Parathyroid adenoma (tissue), 2 donors: ENCODE data around the gene PCCA.

ENCODE experiments used
- H2AFZ ChIP-seq: fragments of 300-600 bp; sonication (generic); one replicate; pipeline ENCODE4 v1.7.0; 2017; ENCODE audit warnings: antibody characterized with exemption, mild to moderate bottlenecking
- H3K27ac ChIP-seq: fragments of 300-600 bp; sonication (generic); one replicate; pipeline ENCODE4 v1.7.0; 2017
- H3K27me3 ChIP-seq: fragments of 300-600 bp; sonication (generic); one replicate; pipeline ENCODE4 v1.7.0; 2017; ENCODE audit warnings: low read length; ENCODE audit not compliant: control insufficient read depth, insufficient read depth
- H3K36me3 ChIP-seq: fragments of 300-600 bp; sonication (generic); one replicate; pipeline ENCODE4 v1.7.0; 2017; ENCODE audit warnings: low read length; ENCODE audit not compliant: control insufficient read depth, insufficient read depth
- H3K4me1 ChIP-seq: fragments of 300-600 bp; sonication (generic); one replicate; pipeline ENCODE4 v1.7.0; 2017; ENCODE audit warnings: control low read depth
- H3K4me2 ChIP-seq: fragments of 300-600 bp; sonication (generic); one replicate; pipeline ENCODE4 v1.7.0; 2017; ENCODE audit warnings: low read length
- H3K4me3 ChIP-seq: fragments of 300-600 bp; sonication (generic); one replicate; pipeline ENCODE4 v1.7.0; 2017; ENCODE audit warnings: low read depth, low read length
- H3K79me2 ChIP-seq: fragments of 300-600 bp; sonication (generic); one replicate; pipeline ENCODE4 v1.7.0; 2017; ENCODE audit warnings: control low read depth
- H3K9ac ChIP-seq: fragments of 300-600 bp; sonication (generic); one replicate; pipeline ENCODE4 v1.7.0; 2017; ENCODE audit warnings: mild to moderate bottlenecking
- H3K9me3 ChIP-seq: fragments of 300-600 bp; sonication (generic); one replicate; pipeline ENCODE4 v1.7.0; 2017; ENCODE audit warnings: low read length; ENCODE audit not compliant: control insufficient read depth
- TF ChIP-seq, protein P1 (sequence below): fragments of 300-600 bp; sonication (generic); IDR thresholded peaks from one replicate; pipeline ENCODE4 v1.7.0; 2017; ENCODE audit warnings: antibody characterized with exemption, mild to moderate bottlenecking
- donor health status: primary hyperparathyroidism.

Gene PCCA

GRCh38 chr13:100336795-100337516 lies 248.1 kb downstream of the PCCA start:
- no peaks in the 10 kb centered on the region for H3K79me2 ChIP-seq
- H3K9me3 ChIP-seq, result no peaks in the 10 kb centered on the region
- H3K27me3 ChIP-seq, result no peaks in the 10 kb centered on the region
- H3K4me2 ChIP-seq, result no peak overlapping the region
- H3K9ac ChIP-seq, result no peak overlapping the region
- no peak overlapping the region for H2AFZ ChIP-seq
- H3K4me3 ChIP-seq, result no peak overlapping the region
- TF ChIP-seq, protein P1, sequence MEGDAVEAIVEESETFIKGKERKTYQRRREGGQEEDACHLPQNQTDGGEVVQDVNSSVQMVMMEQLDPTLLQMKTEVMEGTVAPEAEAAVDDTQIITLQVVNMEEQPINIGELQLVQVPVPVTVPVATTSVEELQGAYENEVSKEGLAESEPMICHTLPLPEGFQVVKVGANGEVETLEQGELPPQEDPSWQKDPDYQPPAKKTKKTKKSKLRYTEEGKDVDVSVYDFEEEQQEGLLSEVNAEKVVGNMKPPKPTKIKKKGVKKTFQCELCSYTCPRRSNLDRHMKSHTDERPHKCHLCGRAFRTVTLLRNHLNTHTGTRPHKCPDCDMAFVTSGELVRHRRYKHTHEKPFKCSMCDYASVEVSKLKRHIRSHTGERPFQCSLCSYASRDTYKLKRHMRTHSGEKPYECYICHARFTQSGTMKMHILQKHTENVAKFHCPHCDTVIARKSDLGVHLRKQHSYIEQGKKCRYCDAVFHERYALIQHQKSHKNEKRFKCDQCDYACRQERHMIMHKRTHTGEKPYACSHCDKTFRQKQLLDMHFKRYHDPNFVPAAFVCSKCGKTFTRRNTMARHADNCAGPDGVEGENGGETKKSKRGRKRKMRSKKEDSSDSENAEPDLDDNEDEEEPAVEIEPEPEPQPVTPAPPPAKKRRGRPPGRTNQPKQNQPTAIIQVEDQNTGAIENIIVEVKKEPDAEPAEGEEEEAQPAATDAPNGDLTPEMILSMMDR, result no peak
- H3K4me1 ChIP-seq, result no peaks in the 10 kb centered on the region
- no peaks in the 10 kb centered on the region for H3K36me3 ChIP-seq
- H3K27ac ChIP-seq, result no peak overlapping the region

DNA sequence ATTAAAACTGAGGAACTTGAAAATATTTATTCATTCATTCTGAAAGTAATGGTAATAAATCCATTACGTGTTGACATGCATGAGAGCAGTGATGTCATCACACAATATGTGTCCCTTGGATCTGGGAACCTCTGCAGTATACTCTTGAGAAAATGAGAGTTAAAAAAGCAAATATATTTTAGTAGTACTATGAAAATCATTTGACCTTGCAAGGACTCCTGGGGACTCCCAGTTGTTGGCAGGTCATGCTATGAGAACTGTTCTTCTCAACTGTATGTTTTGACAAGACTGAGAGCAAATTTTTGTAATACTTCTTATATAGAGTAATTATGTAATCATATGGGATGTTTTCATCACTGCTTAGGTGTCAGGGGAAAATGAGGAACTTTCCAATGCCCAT lies 249.4 kb downstream of the PCCA start:
- Histone ChIP-seq H3K4me1 (no peaks in the 10 kb centered on the region), H3K4me2 (no peak overlapping the region), H3K79me2 (no peaks in the 10 kb centered on the region), H3K36me3 (no peaks in the 10 kb centered on the region), H3K9ac (no peak overlapping the region), H3K4me3 (no peak overlapping the region), H3K27ac (no peak overlapping the region), H3K27me3 (no peaks in the 10 kb centered on the region), H3K9me3 (no peaks in the 10 kb centered on the region), H2AFZ (no peak overlapping the region)
- TF ChIP-seq, protein P1, result no peak

DNA sequence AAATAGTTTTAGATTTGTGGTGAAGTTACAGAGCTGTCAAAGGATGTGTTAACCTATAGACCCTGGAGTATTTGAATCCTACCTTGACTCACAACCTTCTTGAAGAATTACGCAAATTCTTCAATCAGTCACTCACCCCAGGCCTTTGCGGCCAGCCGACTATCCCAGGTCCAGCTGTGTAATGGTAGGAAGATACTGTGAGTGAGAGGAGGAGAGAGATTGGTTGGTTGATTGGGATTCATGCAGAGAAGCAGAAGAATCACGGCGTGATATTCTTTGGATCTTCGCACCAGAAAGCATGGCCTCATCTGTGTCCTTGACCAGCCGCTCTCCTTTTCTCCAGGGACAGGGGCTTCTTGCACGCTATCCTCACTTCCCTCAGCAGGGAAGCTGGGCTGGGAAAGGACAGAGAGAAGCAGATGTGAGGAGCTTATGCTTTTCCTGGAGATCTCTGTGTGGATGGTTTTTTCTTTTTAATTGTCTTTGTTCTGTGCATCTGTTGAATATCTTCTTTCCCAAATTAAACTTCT lies 250.6 kb downstream of the PCCA start:
- Histone ChIP-seq H3K79me2 (no peaks in the 10 kb centered on the region), H2AFZ (no peak overlapping the region)
- TF ChIP-seq, protein P1, result no peak

DNA sequence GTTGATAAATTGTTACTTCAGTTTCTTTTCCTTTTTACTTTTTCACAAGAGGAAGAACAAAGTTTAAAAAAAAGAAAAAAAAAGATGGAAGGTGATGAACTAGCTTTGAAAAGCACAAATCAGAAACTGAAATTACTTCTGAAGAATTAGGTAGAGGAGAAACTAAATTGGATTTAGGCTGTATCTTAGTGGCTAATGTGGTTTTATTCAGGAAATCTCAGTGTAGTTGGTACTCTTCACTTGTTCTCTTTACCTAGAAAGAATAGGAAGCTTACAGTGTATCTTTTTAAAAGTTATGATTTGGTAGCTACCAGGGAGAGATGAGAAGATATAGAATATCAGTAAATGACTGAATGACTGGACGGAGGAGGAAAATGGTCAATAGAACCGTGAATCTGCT lies 252.0 kb downstream of the PCCA start:
- Histone ChIP-seq H3K9me3 (no peaks in the 10 kb centered on the region), H3K4me1 (no peaks in the 10 kb centered on the region), H3K27ac (no peak overlapping the region), H2AFZ (no peak overlapping the region), H3K4me3 (no peak overlapping the region), H3K4me2 (no peak overlapping the region), H3K9ac (no peak overlapping the region), H3K79me2 (no peaks in the 10 kb centered on the region), H3K27me3 (no peaks in the 10 kb centered on the region), H3K36me3 (no peaks in the 10 kb centered on the region)
- TF ChIP-seq, protein P1, result no peak

More for the DNA sequence above, 250.6 kb downstream of the PCCA start:
- H3K9ac ChIP-seq, result no peak overlapping the region
- no peak overlapping the region for H3K27ac ChIP-seq
- no peaks in the 10 kb centered on the region for H3K9me3 ChIP-seq
- H3K4me3 ChIP-seq, result no peak overlapping the region
- H3K36me3 ChIP-seq, result no peaks in the 10 kb centered on the region
- H3K27me3 ChIP-seq, result no peaks in the 10 kb centered on the region
- H3K4me2 ChIP-seq, result no peak overlapping the region
- H3K4me1 ChIP-seq, result no peaks in the 10 kb centered on the region

GRCh38 chr13:100341327-100341726 lies 252.4 kb downstream of the PCCA start:
- Histone ChIP-seq H3K4me2 (no peak overlapping the region), H2AFZ (no peak overlapping the region), H3K79me2 (no peaks in the 10 kb centered on the region), H3K4me1 (no peaks in the 10 kb centered on the region), H3K36me3 (no peaks in the 10 kb centered on the region), H3K9ac (no peak overlapping the region), H3K27me3 (no peaks in the 10 kb centered on the region), H3K4me3 (no peak overlapping the region), H3K9me3 (no peaks in the 10 kb centered on the region), H3K27ac (no peak overlapping the region)
- TF ChIP-seq, protein P1, result no peak
